Measurements from ENCODE around the gene KRT81. TPM values are rescaled to one million over a fixed set of nuclear protein-coding genes. Genes with fewer than 3 reads are reported as not detected.
"Not testable (repeated sequence)": the region's sequence is repeated elsewhere in the genome, so short reads cannot be mapped to it uniquely, and the experiment has no call there.

Gene KRT81
- total RNA-seq, 4 donors from 2014 or later, result not detected

- DNase-seq (ENCODE audit: low spot score) (no peak), ATAC-seq (ENCODE audit: low FRiP score) (no peak)
- TF ChIP-seq, protein P1, sequence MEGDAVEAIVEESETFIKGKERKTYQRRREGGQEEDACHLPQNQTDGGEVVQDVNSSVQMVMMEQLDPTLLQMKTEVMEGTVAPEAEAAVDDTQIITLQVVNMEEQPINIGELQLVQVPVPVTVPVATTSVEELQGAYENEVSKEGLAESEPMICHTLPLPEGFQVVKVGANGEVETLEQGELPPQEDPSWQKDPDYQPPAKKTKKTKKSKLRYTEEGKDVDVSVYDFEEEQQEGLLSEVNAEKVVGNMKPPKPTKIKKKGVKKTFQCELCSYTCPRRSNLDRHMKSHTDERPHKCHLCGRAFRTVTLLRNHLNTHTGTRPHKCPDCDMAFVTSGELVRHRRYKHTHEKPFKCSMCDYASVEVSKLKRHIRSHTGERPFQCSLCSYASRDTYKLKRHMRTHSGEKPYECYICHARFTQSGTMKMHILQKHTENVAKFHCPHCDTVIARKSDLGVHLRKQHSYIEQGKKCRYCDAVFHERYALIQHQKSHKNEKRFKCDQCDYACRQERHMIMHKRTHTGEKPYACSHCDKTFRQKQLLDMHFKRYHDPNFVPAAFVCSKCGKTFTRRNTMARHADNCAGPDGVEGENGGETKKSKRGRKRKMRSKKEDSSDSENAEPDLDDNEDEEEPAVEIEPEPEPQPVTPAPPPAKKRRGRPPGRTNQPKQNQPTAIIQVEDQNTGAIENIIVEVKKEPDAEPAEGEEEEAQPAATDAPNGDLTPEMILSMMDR (IDR thresholded peaks at IDR 0.05), result no peak
Observed at GRCh38 chr12:52318241-52318990, 27.1 kb upstream of the KRT81 start.

DNA sequence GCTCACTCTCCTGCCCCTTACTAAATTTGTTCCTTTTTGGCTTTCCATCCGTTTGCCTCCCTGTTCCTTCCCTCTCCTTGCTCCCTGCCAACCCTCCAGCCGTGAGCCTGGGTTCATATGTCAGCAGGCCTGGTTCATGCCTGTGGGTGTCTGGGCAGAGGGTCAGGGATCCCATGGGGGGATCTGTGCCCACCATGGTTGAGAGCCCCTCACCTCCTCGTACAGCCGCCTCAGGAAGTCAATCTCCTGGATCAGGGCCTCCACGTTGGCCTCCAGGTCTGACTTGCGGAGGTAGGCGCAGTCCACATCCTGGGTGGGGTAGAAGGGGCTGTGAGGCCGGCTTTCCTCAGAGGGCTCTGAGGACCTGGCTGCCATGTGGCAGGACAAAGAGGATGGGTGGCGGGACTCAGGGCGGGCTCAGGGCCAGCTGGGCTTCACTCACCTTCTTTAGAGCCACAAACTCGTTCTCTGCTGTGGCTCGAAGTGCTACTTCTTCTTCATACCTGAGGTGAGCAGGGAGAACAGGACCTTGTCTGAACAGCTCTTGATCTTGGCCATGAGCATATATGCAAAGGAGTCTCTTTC, 26.2 kb upstream of the KRT81 start:
- ATAC-seq (ENCODE audit: low FRiP score), result no peak
- no peak for DNase-seq (ENCODE audit: low spot score)
- TF ChIP-seq, protein P1 (IDR thresholded peaks at IDR 0.05), result no peak

DNA sequence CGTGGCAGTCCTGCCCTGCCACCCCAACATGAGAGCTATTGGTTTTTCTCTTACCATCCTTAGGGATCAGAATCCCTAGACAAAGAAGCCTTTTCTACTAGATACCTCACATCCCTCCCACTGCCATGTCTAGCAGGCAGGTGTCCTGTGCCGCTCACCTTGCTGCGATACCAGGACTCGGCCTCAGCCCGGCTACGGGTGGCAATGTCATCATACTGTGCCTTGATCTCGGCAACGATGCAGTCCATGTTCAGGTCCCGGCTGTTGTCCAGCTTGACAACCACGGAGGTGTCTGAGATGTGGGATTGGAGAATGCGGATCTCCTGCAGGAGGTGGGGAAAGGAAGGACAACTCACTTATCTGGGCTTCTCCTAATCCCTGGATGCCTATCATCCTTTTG, 25.4 kb upstream of the KRT81 start:
- TF ChIP-seq, protein P1 (IDR thresholded peaks at IDR 0.05), result no peak
- DNase-seq (ENCODE audit: low spot score) (no peak), ATAC-seq (ENCODE audit: low FRiP score) (no peak)

DNA sequence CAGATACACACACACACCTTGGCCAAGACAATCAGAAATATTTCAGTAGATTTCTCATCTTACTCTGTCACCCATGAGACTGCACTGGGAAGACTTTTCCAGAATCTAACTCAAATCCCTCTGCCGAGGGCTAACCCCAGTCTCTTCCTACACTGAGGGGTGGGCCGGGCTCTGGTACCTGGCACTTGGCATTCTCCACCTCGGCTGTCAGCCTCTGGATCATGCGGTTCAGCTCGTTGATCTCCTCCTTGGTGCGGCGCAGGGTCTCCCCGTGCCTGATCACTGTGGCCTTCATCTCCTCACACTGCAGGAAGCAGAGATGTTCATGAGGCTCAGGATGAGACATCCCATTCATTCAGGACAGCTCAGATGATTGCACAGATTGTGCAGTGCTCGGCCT, 25.0 kb upstream of the KRT81 start:
- no peak for DNase-seq (ENCODE audit: low spot score)
- TF ChIP-seq, protein P1 (IDR thresholded peaks at IDR 0.05), result no peak
- ATAC-seq (ENCODE audit: low FRiP score), result no peak

- ATAC-seq (ENCODE audit: low FRiP score); DNase-seq (ENCODE audit: low spot score): not testable (repeated sequence)
Observed at GRCh38 chr12:52315721-52316120, 24.4 kb upstream of the KRT81 start.

DNA sequence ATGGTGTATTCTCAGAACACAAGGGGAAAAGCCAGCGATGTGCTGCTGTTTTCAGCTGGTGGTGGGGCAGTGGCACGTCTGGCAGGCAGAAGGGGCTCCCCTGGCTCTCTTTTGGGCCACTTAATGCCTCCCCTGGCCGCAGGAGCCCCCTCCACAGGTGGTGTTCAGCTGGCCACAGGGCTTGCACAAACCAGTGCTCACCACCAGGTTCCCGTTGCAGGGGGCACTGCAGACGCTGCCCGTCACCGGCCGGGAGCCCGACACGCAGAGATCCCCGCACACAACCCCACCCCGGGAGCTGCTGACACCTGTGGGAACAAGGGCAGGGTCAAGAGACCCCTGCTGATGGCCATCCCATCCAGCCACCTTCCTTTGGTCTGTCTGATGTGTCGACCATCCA, 23.2 kb upstream of the KRT81 start:
- no peak for DNase-seq (ENCODE audit: low spot score)
- TF ChIP-seq, protein P1 (IDR thresholded peaks at IDR 0.05), result no peak
- no peak for ATAC-seq (ENCODE audit: low FRiP score)

DNA sequence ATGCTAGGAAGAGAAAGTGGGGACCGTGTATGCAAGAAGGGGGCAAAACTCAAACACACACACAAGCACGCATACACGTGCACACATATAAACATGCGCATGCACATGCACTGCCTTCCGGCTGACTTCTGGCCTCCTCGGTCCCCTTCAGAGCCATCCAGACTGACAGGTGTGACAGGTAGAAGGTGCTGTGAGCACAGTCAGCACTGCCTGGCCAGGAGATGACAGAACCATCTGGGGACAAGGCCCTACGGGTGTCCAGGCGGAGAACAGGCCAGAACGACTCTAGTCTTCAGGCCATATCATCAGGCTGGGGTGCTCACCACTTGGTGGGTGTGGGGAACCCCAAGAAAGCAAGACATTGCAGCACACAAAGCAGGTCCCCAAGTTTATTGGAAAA, 22.6 kb upstream of the KRT81 start:
- peak; percentile 30 for ATAC-seq (ENCODE audit: low FRiP score)
- TF ChIP-seq, protein P1 (IDR thresholded peaks at IDR 0.05), result no peak
- DNase-seq (ENCODE audit: low spot score), result no peak
